ENCODE results near the gene CLEC14A. TPM values are rescaled to one million over a fixed set of nuclear protein-coding genes. Genes with fewer than 3 reads are reported as not detected.

Gene CLEC14A
- total RNA-seq, 3 donors from 2014 or later (not counting 1 experiment from before 2014, with no cell fraction given), result not detected

DNA sequence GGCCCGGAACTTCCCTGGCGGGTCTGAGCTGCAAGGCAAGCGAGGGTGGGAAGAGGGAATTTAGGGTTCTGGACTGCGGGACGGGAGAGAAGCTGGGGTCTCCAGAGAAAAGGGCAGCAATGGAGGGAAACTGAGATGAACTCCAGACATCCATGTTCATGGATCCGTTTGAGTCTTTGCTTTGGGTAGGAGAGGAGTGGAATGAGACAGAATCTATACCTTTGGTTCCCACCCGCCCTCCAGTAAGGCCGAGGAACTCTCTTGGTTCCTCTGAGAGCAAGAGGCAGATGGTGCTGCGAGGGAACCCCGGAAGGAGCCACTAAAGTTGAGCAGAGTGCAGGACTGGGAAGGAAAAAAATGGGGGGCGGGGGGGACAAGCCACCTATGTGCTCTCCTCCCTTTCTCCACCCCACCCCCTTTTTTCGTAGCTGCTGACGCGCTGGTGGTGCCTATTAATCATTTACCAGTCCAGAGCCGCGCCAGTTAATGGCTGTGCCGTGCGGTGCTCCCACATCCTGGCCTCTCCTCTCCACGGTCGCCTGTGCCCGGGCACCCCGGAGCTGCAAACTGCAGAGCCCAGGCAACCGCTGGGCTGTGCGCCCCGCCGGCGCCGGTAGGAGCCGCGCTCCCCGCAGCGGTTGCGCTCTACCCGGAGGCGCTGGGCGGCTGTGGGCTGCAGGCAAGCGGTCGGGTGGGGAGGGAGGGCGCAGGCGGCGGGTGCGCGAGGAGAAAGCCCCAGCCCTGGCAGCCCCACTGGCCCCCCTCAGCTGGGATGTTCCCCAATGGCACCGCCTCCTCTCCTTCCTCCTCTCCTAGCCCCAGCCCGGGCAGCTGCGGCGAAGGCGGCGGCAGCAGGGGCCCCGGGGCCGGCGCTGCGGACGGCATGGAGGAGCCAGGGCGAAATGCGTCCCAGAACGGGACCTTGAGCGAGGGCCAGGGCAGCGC is 47.0 kb downstream of the CLEC14A start:
- H3K36me3 ChIP-seq (ENCODE audit: control insufficient read depth, insufficient read depth, low read length), result no peaks in the 10 kb centered on the region
- Mint-ChIP-seq H3K27me3 (ENCODE audit: low read depth in 2 of 2) (peaks cover 68 to 88% of the 10 kb centered on the region in 2 donors), H3K36me3 (peaks cover 5% of the 10 kb centered on the region), H3K4me1 (peaks cover 0 to 10% of the 10 kb centered on the region in 2 donors), H3K4me3 (no peak overlapping the region), H3K27ac (no peak overlapping the region), H3K9me3 (peaks cover 0 to 2% of the 10 kb centered on the region in 2 donors)
- no peak for ATAC-seq
- intact Hi-C loops (cut with micrococcal nuclease), result no loop called here
- no peak overlapping the region for H3K4me3 ChIP-seq (ENCODE audit: low read length)
- no peak overlapping the region for H3K27ac ChIP-seq (ENCODE audit: low read length)
- peak in 1 of 2 donors; percentile 6 for DNase-seq
- TF ChIP-seq, protein P1, sequence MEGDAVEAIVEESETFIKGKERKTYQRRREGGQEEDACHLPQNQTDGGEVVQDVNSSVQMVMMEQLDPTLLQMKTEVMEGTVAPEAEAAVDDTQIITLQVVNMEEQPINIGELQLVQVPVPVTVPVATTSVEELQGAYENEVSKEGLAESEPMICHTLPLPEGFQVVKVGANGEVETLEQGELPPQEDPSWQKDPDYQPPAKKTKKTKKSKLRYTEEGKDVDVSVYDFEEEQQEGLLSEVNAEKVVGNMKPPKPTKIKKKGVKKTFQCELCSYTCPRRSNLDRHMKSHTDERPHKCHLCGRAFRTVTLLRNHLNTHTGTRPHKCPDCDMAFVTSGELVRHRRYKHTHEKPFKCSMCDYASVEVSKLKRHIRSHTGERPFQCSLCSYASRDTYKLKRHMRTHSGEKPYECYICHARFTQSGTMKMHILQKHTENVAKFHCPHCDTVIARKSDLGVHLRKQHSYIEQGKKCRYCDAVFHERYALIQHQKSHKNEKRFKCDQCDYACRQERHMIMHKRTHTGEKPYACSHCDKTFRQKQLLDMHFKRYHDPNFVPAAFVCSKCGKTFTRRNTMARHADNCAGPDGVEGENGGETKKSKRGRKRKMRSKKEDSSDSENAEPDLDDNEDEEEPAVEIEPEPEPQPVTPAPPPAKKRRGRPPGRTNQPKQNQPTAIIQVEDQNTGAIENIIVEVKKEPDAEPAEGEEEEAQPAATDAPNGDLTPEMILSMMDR (IDR thresholded peaks at IDR 0.05), result no peak
- WGBS (ENCODE audit: insufficient coverage), result 2% methylated on average over 59 of the region's 59 CpGs
- H3K4me1 ChIP-seq (ENCODE audit: control insufficient read depth, insufficient read depth, low read length), result peaks cover 3% of the 10 kb centered on the region
- no peaks in the 10 kb centered on the region for H3K9me3 ChIP-seq (ENCODE audit: control insufficient read depth, insufficient read depth, low read length)
- H3K27me3 ChIP-seq (ENCODE audit: control insufficient read depth, insufficient read depth, low read length), result peaks cover 27% of the 10 kb centered on the region

- Mint-ChIP-seq H3K27me3 (ENCODE audit: low read depth in 2 of 2) (peaks cover 63 to 82% of the 10 kb centered on the region in 2 donors), H3K36me3 (peaks cover 5% of the 10 kb centered on the region), H3K27ac (no peak within 1 kb of the TSS), H3K9me3 (peaks cover 0 to 2% of the 10 kb centered on the region in 2 donors), H3K4me3 (no peak within 1 kb of the TSS), H3K4me1 (peaks cover 0 to 10% of the 10 kb centered on the region in 2 donors)
- Histone ChIP-seq H3K4me1 (ENCODE audit: control insufficient read depth, insufficient read depth, low read length) (peaks cover 3% of the 10 kb centered on the region), H3K27me3 (ENCODE audit: control insufficient read depth, insufficient read depth, low read length) (peaks cover 25% of the 10 kb centered on the region), H3K27ac (ENCODE audit: low read length) (no peak within 1 kb of the TSS), H3K36me3 (ENCODE audit: control insufficient read depth, insufficient read depth, low read length) (no peaks in the 10 kb centered on the region), H3K4me3 (ENCODE audit: low read length) (no peak within 1 kb of the TSS), H3K9me3 (ENCODE audit: control insufficient read depth, insufficient read depth, low read length) (no peaks in the 10 kb centered on the region)
- 5% methylated on average over 49 of the region's 49 CpGs for WGBS (ENCODE audit: insufficient coverage)
- ATAC-seq, result no peak
- TF ChIP-seq, protein P1 (IDR thresholded peaks at IDR 0.05), result no peak
- intact Hi-C loops (cut with micrococcal nuclease), result no loop called here
- DNase-seq, result no peak
These were observed 47.9 kb downstream of the CLEC14A start, which contains the start of gene SSTR1 for GRCh38 chr14:38207736-38208617. TSS of gene SSTR1 (plus strand) at chr14:38207904. CDS start at chr14:38209390, 1,486 bp downstream.

GRCh38 chr14:38207377-38207735 is 48.5 kb downstream of the CLEC14A start:
- no peaks in the 10 kb centered on the region for H3K36me3 ChIP-seq (ENCODE audit: control insufficient read depth, insufficient read depth, low read length)
- H3K4me3 ChIP-seq (ENCODE audit: low read length), result no peak overlapping the region
- peaks cover 5% of the 10 kb centered on the region for H3K36me3 Mint-ChIP-seq
- peaks cover 0 to 2% of the 10 kb centered on the region in 2 donors for H3K9me3 Mint-ChIP-seq
- no peak overlapping the region for H3K27ac Mint-ChIP-seq
- ATAC-seq (no peak), DNase-seq (no peak)
- no peak overlapping the region for H3K27ac ChIP-seq (ENCODE audit: low read length)
- H3K4me1 Mint-ChIP-seq, result peaks cover 0 to 10% of the 10 kb centered on the region in 2 donors
- H3K4me1 ChIP-seq (ENCODE audit: control insufficient read depth, insufficient read depth, low read length), result peaks cover 3% of the 10 kb centered on the region
- TF ChIP-seq, protein P1 (IDR thresholded peaks at IDR 0.05), result no peak
- peaks cover 67 to 84% of the 10 kb centered on the region in 2 donors for H3K27me3 Mint-ChIP-seq (ENCODE audit: low read depth in 2 of 2)
- no peak overlapping the region for H3K4me3 Mint-ChIP-seq
- H3K9me3 ChIP-seq (ENCODE audit: control insufficient read depth, insufficient read depth, low read length), result no peaks in the 10 kb centered on the region
- 50% methylated on average over 5 of the region's 5 CpGs for WGBS (ENCODE audit: insufficient coverage)
- peaks cover 25% of the 10 kb centered on the region for H3K27me3 ChIP-seq (ENCODE audit: control insufficient read depth, insufficient read depth, low read length)
- intact Hi-C loops (cut with micrococcal nuclease), result no loop called here
